T-helper 1 cell treated with Interleukin-12 subunit alpha and Interleukin-12 subunit beta and Interleukin-4 antibody, amounts not matched to agents 30 ng/mL and 1 ng/mL, for 36 hours (primary cell): ENCODE results near the gene GIGYF1. TPM values are rescaled to one million over a fixed set of nuclear protein-coding genes. Genes with fewer than 3 reads are reported as not detected.
"Not testable (repeated sequence)": the region's sequence is repeated elsewhere in the genome, so short reads cannot be mapped to it uniquely, and the experiment has no call there.

Experiments used
- intact Hi-C: fragments of 100-400 bp; cut with micrococcal nuclease; formaldehyde crosslinking; loops from one replicate; pipeline ENCODE4 v1.15.1; 2024
- total RNA-seq: library from RNA; stranded (reverse); gene quantifications from 2 replicates; pipeline ENCODE4 v1.2.3, GENCODE V29; 2022

Gene GIGYF1
- 47.1 and 54.5 TPM in 2 replicates for total RNA-seq

GRCh38 chr7:100694098-100694745 lies at the start of gene GIGYF1:
TSS of gene GIGYF1 (minus strand) at chr7:100694250. CDS start at chr7:100688238, 6,012 bp downstream.
- intact Hi-C loops, result loop anchor here (1.0 to 10.0 kb wide), 2 partner anchors 11 to 779 kb away; partner anchors contain the start of gene TRIM4

- intact Hi-C loops, result no loop called here
Measured at GRCh38 chr7:100739934-100740333, 45.9 kb upstream of the GIGYF1 start.

- intact Hi-C loops, result no loop called here
Measured at GRCh38 chr7:100736671-100737070, 42.6 kb upstream of the GIGYF1 start.

GRCh38 chr7:100735730-100736129 lies 41.7 kb upstream of the GIGYF1 start:
- intact Hi-C loops, result no loop called here

- intact Hi-C loops, result no loop called here
Measured at GRCh38 chr7:100731937-100732636, 38.0 kb upstream of the GIGYF1 start.

- intact Hi-C loops, result no loop called here
Measured at GRCh38 chr7:100730136-100730800, 36.2 kb upstream of the GIGYF1 start.

GRCh38 chr7:100728196-100728595 lies 34.1 kb upstream of the GIGYF1 start:
- intact Hi-C loops, result no loop called here

GRCh38 chr7:100726996-100727761 lies 33.1 kb upstream of the GIGYF1 start:
- intact Hi-C loops, result no loop called here

GRCh38 chr7:100724364-100724763 lies 30.3 kb upstream of the GIGYF1 start:
- intact Hi-C loops, result not testable (repeated sequence)

- intact Hi-C loops, result no loop called here
Measured at GRCh38 chr7:100723732-100724275, 29.8 kb upstream of the GIGYF1 start.

GRCh38 chr7:100722480-100723212 lies 28.6 kb upstream of the GIGYF1 start:
- intact Hi-C loops, result no loop called here

GRCh38 chr7:100721505-100721812 lies 27.4 kb upstream of the GIGYF1 start:
- intact Hi-C loops, result no loop called here

GRCh38 chr7:100720671-100721504 lies 26.8 kb upstream of the GIGYF1 start:
- intact Hi-C loops, result no loop called here

- intact Hi-C loops, result no loop called here
Measured at GRCh38 chr7:100720279-100720670, 26.2 kb upstream of the GIGYF1 start, which contains the start of gene EPO. TSS of gene EPO (plus strand) at chr7:100720468. CDS start at chr7:100720981, 513 bp downstream.

GRCh38 chr7:100719523-100720278 lies 25.7 kb upstream of the GIGYF1 start:
- intact Hi-C loops, result no loop called here

GRCh38 chr7:100717073-100717472 lies 23.0 kb upstream of the GIGYF1 start:
- intact Hi-C loops, result not testable (repeated sequence)

GRCh38 chr7:100714725-100715124 lies 20.7 kb upstream of the GIGYF1 start:
- intact Hi-C loops, result no loop called here

GRCh38 chr7:100711369-100711768 lies 17.3 kb upstream of the GIGYF1 start:
- intact Hi-C loops, result no loop called here

- intact Hi-C loops, result no loop called here
Measured at GRCh38 chr7:100710452-100710851, 16.4 kb upstream of the GIGYF1 start.
